GM21786 (cell line): Measurements from ENCODE around the gene PIN1.

Source experiments
- ATAC-seq: cut with Tn5 transposase; IDR thresholded peaks from one replicate; pipeline ENCODE4 v1.9.1; 2021; ENCODE audit not compliant: unreplicated experiment

Gene PIN1

GRCh38 chr19:9883231-9883758 lies 48.2 kb downstream of the PIN1 start:
- no peak for ATAC-seq

GRCh38 chr19:9883764-9884163 lies 48.6 kb downstream of the PIN1 start:
- no peak for ATAC-seq

- ATAC-seq, result no peak
Measured at GRCh38 chr19:9885077-9885552, 50.0 kb downstream of the PIN1 start.

- ATAC-seq, result no peak
Measured at GRCh38 chr19:9891609-9892373, 56.7 kb downstream of the PIN1 start.
